ENCODE measurements around the gene FAM217B. TPM values are rescaled to one million over a fixed set of nuclear protein-coding genes. Genes with fewer than 3 reads are reported as not detected.

The FAM217B gene
- total RNA-seq, 1 donor from 2014 or later, result 26.8 TPM

GRCh38 chr20:59925359-59925758 is 14.8 kb upstream of the FAM217B start:
- TF ChIP-seq CTCF (IDR thresholded peaks at IDR 0.05), result no peak
- DNase-seq (no peak), ATAC-seq (no peak)
- Histone ChIP-seq H3K27me3 (ENCODE audit: low read depth) (no peaks in the 10 kb centered on the region), H3K9me3 (no peaks in the 10 kb centered on the region), H3K27ac (no peak overlapping the region), H3K4me1 (no peaks in the 10 kb centered on the region), H3K36me3 (no peaks in the 10 kb centered on the region), H3K4me3 (no peak overlapping the region)
- intact Hi-C loops (cut with DNase I), result no loop called here

- intact Hi-C loops (cut with DNase I), result no loop called here
- no peak for ATAC-seq
- no peak for TF ChIP-seq CTCF (IDR thresholded peaks at IDR 0.05)
- no peak for DNase-seq
- Histone ChIP-seq H3K4me3 (no peak overlapping the region), H3K27ac (no peak overlapping the region), H3K9me3 (no peaks in the 10 kb centered on the region), H3K36me3 (no peaks in the 10 kb centered on the region), H3K27me3 (ENCODE audit: low read depth) (no peaks in the 10 kb centered on the region), H3K4me1 (no peaks in the 10 kb centered on the region)
These were observed 14.3 kb upstream of the FAM217B start for GRCh38 chr20:59925899-59926298.

- no peak for DNase-seq
- intact Hi-C loops (cut with DNase I), result no loop called here
- no peaks in the 10 kb centered on the region for H3K36me3 ChIP-seq
- H3K27ac ChIP-seq, result no peak overlapping the region
- H3K4me3 ChIP-seq, result no peak overlapping the region
- H3K4me1 ChIP-seq, result peaks cover under 1% of the 10 kb centered on the region
- no peaks in the 10 kb centered on the region for H3K27me3 ChIP-seq (ENCODE audit: low read depth)
- TF ChIP-seq CTCF (IDR thresholded peaks at IDR 0.05), result no peak
- no peaks in the 10 kb centered on the region for H3K9me3 ChIP-seq
- no peak for ATAC-seq
These were observed 8.5 kb upstream of the FAM217B start for GRCh38 chr20:59931511-59932312.

GRCh38 chr20:59932616-59933295 is 7.4 kb upstream of the FAM217B start:
- Histone ChIP-seq H3K9me3 (no peaks in the 10 kb centered on the region), H3K4me1 (peaks cover 11% of the 10 kb centered on the region), H3K36me3 (no peaks in the 10 kb centered on the region), H3K27me3 (ENCODE audit: low read depth) (no peaks in the 10 kb centered on the region), H3K27ac (no peak overlapping the region), H3K4me3 (peak overlapping the region; percentile 68)
- intact Hi-C loops (cut with DNase I), result no loop called here
- no peak for TF ChIP-seq CTCF (IDR thresholded peaks at IDR 0.05)
- no peak for ATAC-seq
- peak; percentile 47 for DNase-seq

- TF ChIP-seq CTCF (IDR thresholded peaks at IDR 0.05), result no peak
- ATAC-seq, result peak; percentile 80 to 81
- peak within 1 kb of the TSS; percentile 68 for H3K4me3 ChIP-seq
- no peaks in the 10 kb centered on the region for H3K9me3 ChIP-seq
- intact Hi-C loops (cut with DNase I), result no loop called here
- peak; percentile 61 for DNase-seq
- H3K36me3 ChIP-seq, result no peaks in the 10 kb centered on the region
- H3K27me3 ChIP-seq (ENCODE audit: low read depth), result no peaks in the 10 kb centered on the region
- H3K4me1 ChIP-seq, result peaks cover 17% of the 10 kb centered on the region
- peak within 1 kb of the TSS; percentile 69 for H3K27ac ChIP-seq
These were observed 6.8 kb upstream of the FAM217B start, which contains the start of gene SYCP2 for GRCh38 chr20:59933296-59933848. Gene SYCP2 (minus strand): TSS chr20:59933637. CDS start chr20:59922413, 11,224 bp downstream.

All from lower lobe of right lung (tissue), 2 donors.